GM11168 (cell line): ENCODE results near the gene ATAD1.
"Not testable (repeated sequence)": the region's sequence is repeated elsewhere in the genome, so short reads cannot be mapped to it uniquely, and the experiment has no call there.

Experiments used
- in situ Hi-C: fragments of 300-500 bp; cut with MboI; formaldehyde crosslinking; loops from one replicate; pipeline ENCODE4 v1.12.0; 2022; ENCODE audit warnings: low sequenced_read_pairs; ENCODE audit not compliant: unreplicated experiment

The ATAD1 gene

DNA sequence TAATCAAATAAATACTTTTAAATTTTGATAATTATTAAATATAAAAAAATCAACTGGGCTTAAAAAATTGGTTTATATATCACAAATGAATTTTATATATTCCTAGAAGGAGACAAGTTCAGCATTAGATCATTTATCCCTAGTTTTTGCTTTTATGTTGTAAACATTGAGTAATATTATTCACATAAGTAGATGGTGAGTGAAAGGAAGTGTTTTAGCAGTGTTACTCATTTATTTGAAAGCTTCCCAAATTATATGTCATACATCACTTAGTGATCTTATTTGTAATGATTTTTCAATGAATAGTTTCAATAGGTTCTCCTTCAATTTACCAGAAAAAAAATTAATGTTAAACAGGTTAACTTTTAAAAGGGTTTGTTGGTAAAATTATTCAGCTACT, 29.5 kb upstream of the ATAD1 start:
- in situ Hi-C loops: no loop called here

GRCh38 chr10:87846711-87847110, 28.7 kb upstream of the ATAD1 start:
- in situ Hi-C loops: not testable (repeated sequence)

GRCh38 chr10:87846023-87846422, 28.0 kb upstream of the ATAD1 start:
- in situ Hi-C loops: no loop called here

DNA sequence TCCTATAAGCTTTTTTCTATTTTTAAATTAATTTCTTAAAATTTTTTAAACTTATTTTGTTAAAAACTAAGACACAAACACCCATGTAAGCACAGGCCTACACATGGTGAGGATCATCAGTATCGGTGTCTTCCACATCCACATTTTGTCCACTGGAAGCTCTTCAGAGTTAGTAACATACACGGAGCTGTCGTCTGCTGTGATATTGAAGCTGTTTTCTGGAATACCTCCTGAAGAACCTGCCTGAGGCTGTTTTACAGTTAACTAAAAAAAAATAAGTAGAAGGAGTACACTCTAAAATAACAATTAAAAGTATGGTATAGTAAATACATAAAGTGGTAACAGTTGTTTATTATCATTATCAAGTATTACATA, 27.6 kb upstream of the ATAD1 start:
- in situ Hi-C loops: no loop called here

DNA sequence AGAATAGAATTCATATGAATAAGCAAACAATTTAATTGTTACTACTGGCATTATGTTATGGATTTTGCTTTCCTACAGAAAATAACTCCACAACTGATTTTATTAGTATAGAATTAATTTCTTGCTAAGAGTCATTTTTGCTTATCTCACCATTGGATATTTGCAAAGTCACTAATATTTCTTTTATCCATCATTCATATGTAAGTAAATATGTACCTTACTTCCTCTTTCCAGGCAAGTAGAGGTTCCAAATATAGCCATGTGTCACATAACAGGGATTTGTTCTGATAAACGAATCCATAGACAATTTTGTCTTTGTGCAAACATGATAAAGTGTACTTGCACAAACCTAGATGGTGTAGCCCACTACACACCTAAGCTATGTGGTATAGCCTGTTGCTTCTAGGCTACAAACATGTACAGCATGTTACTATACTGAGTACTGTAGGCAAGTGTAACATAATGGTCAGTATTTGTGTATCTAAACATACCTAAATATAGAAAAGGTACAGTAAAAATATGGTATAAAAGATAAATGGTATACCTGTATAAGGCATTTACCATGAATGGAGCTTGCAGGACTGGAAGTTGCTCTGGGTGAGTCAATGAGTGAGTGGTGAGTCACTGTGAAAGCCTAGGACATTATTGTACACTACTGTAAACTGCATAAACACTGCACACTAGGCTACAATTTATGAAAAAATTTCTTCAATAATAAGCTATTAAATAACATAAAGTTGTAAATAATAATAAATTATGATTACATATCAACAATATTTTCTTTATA, 27.0 kb upstream of the ATAD1 start:
- in situ Hi-C loops: no loop called here

- in situ Hi-C loops: no loop called here
Observed at GRCh38 chr10:87843714-87844113, 25.7 kb upstream of the ATAD1 start.

DNA sequence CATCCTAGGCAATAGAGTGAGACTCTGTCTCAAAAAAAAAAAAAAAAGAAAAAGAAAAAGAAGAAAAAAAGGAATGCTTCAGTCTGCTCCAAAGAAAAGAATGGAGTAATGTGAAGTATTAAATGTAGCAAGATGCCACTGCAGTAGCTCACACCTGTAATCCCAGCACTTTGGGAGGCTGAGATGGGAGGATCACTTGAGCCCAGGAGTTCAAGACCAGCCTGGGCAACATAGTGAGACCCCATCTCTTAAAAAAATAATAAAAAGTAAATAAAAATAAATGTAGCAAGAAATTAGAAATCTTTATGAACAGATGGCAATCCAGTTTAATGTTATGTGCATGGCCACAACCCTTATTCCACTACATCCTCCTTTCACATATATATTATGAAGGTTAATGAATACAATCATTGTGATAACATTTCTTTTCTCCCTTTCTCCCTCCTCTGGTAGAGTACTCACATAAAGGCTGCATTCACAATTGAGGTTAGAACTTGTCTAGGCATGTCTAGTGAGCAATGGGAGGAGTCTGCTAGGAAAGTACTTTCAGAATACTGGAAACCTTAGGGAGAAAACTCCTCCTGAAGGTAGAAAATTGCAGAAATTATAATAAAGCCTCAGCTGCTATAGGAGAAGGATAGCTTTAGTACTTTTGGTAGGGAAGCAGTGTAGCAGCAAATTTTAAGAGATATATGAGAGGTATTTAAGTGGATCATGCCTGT, 24.9 kb upstream of the ATAD1 start:
- in situ Hi-C loops: no loop called here

GRCh38 chr10:87842220-87842641, 24.2 kb upstream of the ATAD1 start:
- in situ Hi-C loops: no loop called here

DNA sequence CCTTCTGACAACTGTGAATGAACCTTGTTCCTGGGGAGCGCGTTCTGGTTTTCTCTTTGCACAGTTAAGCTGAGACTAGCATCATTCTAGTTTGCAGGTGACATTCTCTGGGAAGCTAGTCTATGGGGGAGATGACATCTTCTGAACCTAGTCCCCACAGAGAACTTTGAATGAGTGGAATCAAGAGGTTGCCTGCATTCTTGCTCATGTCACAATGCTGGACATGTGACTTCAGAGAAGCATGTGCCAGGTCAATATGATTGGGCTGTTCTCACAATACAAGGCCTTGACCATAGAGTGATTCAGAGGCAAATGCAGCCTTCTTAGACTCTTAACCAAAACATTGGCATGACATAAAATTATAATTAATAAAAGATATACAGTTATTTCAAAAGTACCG, 23.2 kb upstream of the ATAD1 start:
- in situ Hi-C loops: no loop called here

DNA sequence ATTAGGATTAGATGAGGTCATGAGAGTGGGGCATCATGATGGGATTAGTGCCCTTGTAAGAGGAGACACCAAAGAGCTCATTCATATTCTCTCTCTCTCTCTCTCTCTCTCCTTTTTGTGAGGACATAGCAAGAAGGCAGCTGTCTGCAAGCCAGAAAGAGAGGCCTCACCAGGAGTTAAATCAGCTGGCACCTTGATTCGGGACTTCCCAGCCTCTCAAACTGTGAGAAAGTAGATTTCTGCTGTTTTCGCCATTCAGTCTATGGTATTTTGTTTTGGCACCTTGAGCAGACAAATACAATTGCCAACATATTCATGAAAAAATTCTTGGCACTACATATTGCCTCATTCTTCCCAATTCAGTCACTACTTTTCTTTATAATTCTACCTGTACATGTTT, 20.6 kb upstream of the ATAD1 start:
- in situ Hi-C loops: no loop called here

- in situ Hi-C loops: no loop called here
Observed at GRCh38 chr10:87837445-87837844, 19.4 kb upstream of the ATAD1 start.

- in situ Hi-C loops: no loop called here
Observed at GRCh38 chr10:87836098-87836497, 18.1 kb upstream of the ATAD1 start.

GRCh38 chr10:87829986-87830729, 12.1 kb upstream of the ATAD1 start:
- in situ Hi-C loops: no loop called here

DNA sequence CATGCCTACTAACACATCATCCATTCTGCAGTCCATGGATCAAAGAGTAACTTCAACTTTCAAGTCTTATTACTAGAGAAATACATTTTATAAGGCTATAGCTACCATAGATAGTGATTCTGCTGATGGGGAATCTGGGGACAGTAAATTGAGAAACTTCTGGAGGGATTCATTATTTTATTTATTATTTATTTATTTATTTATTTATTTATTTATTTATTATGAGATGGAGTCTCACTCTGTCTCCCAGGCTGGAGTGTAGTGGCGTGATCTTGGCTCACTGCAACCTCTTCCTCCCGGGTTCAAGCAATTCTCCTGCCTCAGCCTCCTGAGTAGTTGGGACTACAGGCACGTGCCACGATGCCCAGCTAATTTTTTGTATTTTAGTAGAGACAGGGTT, 11.0 kb upstream of the ATAD1 start:
- in situ Hi-C loops: not testable (repeated sequence)

GRCh38 chr10:87827681-87828080, 9.7 kb upstream of the ATAD1 start:
- in situ Hi-C loops: no loop called here

- in situ Hi-C loops: no loop called here
Observed at GRCh38 chr10:87826653-87827052, 8.6 kb upstream of the ATAD1 start.

DNA sequence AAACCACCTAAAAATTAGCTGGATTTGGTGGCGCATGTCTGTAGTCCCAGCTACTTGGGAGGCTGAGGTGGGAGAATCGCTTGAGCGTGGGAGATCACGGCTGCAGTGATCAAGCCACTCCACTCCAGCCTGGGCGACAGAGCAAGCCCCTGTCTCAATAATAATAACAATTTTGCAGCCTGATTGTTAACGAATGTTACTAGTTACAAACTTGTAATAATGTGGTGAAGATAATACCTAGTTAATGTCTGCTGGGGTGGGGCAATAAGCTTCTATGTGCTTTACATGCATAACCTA, 1.2 kb upstream of the ATAD1 start:
- in situ Hi-C loops: no loop called here

GRCh38 chr10:87818505-87819288, 671 bp upstream of the ATAD1 start:
- in situ Hi-C loops: no loop called here

DNA sequence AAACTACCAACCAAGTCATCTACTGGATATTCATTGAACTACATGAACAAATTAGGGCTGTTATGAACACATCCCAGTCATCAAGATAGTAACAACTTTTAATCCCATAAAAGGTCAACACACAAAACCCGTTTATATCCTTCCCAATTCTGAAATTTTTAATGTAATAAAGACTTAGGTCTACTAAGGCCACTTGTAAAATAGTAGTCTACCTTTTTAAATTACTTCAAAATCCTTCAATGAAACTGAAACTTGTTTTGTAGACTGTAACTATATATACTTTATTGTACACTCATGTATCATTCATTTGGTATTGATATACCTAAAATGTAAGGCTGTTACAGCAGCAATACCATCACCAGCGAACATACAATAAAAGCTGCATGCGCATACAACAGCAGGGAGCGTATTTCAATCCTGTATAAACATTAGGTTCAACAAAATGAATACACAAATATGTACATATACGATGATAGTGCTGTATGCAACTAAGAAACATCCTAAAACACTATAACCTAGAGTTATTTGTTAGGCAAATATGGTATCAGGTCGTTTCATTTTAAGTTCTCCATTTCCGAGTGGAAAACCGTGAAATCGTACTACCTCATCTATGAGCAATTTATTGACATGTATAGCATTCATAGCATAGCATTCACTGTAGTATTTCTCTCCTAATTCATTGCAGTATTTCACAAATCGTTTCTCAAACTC, 973 bp downstream of the ATAD1 start:
- in situ Hi-C loops: no loop called here
